GM18520 (cell line): Measurements from ENCODE around the gene UBASH3A.

Experiments
- ATAC-seq: cut with Tn5 transposase; IDR thresholded peaks from one replicate; pipeline ENCODE4 v1.9.1; 2021; ENCODE audit not compliant: unreplicated experiment

The UBASH3A gene

GRCh38 chr21:42389449-42389835 is 14.3 kb upstream of the UBASH3A start:
- no peak for ATAC-seq

- ATAC-seq: no peak
These were observed 13.5 kb upstream of the UBASH3A start for GRCh38 chr21:42390193-42390592.

GRCh38 chr21:42390696-42391095 is 13.0 kb upstream of the UBASH3A start:
- ATAC-seq: no peak

- ATAC-seq: no peak
These were observed 12.4 kb upstream of the UBASH3A start for GRCh38 chr21:42391297-42391696.

- ATAC-seq: peak; percentile 45
These were observed 10.8 kb upstream of the UBASH3A start for GRCh38 chr21:42392731-42393442.

- no peak for ATAC-seq
These were observed 10.2 kb upstream of the UBASH3A start for GRCh38 chr21:42393443-42393950.

GRCh38 chr21:42395302-42395701 is 8.4 kb upstream of the UBASH3A start:
- ATAC-seq: no peak

GRCh38 chr21:42395905-42396651 is 7.6 kb upstream of the UBASH3A start, which contains the start of gene TMPRSS3:
Gene TMPRSS3, minus strand, starts transcription at chr21:42396052. Its CDS starts 635 bp downstream, at chr21:42395417.
- no peak for ATAC-seq

- no peak for ATAC-seq
These were observed 6.6 kb upstream of the UBASH3A start for GRCh38 chr21:42396799-42397745.

- no peak for ATAC-seq
These were observed 5.8 kb upstream of the UBASH3A start for GRCh38 chr21:42397746-42398394.

GRCh38 chr21:42398436-42399028 is 5.2 kb upstream of the UBASH3A start:
- no peak for ATAC-seq

- no peak for ATAC-seq
These were observed 3.2 kb upstream of the UBASH3A start for GRCh38 chr21:42400525-42400924.

GRCh38 chr21:42401154-42401553 is 2.5 kb upstream of the UBASH3A start:
- ATAC-seq: no peak

- no peak for ATAC-seq
These were observed 1.9 kb upstream of the UBASH3A start for GRCh38 chr21:42401820-42402251.

GRCh38 chr21:42404539-42404938 is 837 bp downstream of the UBASH3A start:
- ATAC-seq: no peak

GRCh38 chr21:42405064-42406013 is 1.6 kb downstream of the UBASH3A start:
- no peak for ATAC-seq

GRCh38 chr21:42406201-42406621 is 2.5 kb downstream of the UBASH3A start:
- ATAC-seq: no peak

GRCh38 chr21:42406866-42407265 is 3.2 kb downstream of the UBASH3A start:
- no peak for ATAC-seq

GRCh38 chr21:42407476-42407875 is 3.8 kb downstream of the UBASH3A start:
- ATAC-seq: no peak
